Coronary artery (tissue), 2 donors: ENCODE data around the gene IL16.

ENCODE experiments used
- DNase-seq: peaks from one replicate; pipeline ENCODE4 v3.0.0-alpha.2; 2017; ENCODE audit warnings: low spot score
- H3K27ac ChIP-seq, 2 donors: fragments of 200-600 bp; sonication (generic); one replicate each; pipeline ENCODE4 v1.5.1; 2016 to 2019
- H3K4me3 ChIP-seq: fragments of 200-600 bp; sonication (generic); 2 replicates; pipeline ENCODE4 v1.5.1; 2016; ENCODE audit warnings: mild to moderate bottlenecking, moderate library complexity
- TF ChIP-seq, protein P1 (sequence below): fragments of 200-600 bp; sonication (generic); IDR thresholded peaks from one replicate; pipeline ENCODE4 v1.5.1; 2019; ENCODE audit warnings: antibody characterized with exemption

The IL16 gene

DNA sequence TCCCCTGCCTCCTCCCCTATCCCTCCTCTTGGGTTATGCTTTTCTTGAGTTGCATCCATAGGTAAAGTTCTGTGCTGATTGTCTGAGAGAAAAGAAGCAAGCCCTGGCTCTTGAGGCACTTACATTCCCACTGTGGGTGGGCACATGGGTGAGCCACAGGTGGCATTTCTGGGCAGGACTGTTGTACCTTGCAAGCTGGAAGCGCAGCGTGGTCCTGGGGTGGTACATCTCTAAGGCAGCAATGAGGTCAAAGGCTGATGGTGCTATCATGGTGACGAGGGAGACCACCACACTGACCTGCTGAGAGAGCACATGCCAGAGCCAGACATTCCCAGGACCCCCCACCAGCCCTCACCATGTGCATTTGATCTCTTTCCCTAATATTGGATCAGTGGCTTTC, 152.6 kb downstream of the IL16 start:
- Histone ChIP-seq H3K27ac (no peak overlapping the region), H3K4me3 (no peak overlapping the region)
- TF ChIP-seq, protein P1, sequence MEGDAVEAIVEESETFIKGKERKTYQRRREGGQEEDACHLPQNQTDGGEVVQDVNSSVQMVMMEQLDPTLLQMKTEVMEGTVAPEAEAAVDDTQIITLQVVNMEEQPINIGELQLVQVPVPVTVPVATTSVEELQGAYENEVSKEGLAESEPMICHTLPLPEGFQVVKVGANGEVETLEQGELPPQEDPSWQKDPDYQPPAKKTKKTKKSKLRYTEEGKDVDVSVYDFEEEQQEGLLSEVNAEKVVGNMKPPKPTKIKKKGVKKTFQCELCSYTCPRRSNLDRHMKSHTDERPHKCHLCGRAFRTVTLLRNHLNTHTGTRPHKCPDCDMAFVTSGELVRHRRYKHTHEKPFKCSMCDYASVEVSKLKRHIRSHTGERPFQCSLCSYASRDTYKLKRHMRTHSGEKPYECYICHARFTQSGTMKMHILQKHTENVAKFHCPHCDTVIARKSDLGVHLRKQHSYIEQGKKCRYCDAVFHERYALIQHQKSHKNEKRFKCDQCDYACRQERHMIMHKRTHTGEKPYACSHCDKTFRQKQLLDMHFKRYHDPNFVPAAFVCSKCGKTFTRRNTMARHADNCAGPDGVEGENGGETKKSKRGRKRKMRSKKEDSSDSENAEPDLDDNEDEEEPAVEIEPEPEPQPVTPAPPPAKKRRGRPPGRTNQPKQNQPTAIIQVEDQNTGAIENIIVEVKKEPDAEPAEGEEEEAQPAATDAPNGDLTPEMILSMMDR, result no peak
- DNase-seq, result no peak

DNA sequence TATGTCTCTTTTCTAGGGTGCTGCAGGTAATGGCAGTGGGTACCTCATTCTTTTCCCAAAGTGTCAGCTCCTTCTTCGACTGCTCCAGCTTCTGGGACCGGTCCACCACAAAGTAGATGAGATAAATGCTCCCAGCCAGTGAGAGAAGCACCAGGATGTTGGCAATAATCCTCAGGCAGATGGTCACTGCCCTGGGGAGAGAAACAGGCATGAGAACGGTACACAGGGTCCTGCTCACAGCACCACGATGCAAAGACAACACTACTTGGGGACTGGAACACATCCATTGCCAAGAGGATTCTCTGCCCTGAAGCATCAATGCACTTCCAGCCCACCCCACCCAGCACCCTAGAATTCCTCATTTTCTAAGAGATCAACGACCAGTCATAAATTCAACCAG, 155.0 kb downstream of the IL16 start:
- H3K4me3 ChIP-seq, result no peak overlapping the region
- TF ChIP-seq, protein P1, result no peak
- no peak overlapping the region for H3K27ac ChIP-seq
- DNase-seq, result no peak

DNA sequence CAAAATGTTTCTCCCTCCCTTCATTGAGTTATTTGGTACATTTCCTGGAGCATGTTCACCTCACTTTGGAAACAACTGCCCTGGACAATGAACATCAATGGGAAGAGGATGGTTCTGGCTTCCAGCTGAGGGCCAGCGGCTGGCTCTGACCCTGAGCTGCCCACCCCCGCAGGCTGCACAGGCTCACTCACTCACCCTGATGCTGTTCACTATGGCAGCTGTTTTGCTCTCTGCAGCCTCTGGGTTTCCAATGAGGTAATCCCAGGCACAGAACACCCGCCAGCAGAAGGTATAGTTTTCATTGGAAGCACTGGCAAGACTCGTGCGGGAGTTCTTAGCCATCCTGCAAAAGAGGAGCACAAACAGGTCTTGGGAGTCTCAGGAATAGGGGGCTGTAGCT, 159.6 kb downstream of the IL16 start:
- DNase-seq, result no peak
- H3K4me3 ChIP-seq, result no peak overlapping the region
- no peak overlapping the region for H3K27ac ChIP-seq
- TF ChIP-seq, protein P1, result no peak

DNA sequence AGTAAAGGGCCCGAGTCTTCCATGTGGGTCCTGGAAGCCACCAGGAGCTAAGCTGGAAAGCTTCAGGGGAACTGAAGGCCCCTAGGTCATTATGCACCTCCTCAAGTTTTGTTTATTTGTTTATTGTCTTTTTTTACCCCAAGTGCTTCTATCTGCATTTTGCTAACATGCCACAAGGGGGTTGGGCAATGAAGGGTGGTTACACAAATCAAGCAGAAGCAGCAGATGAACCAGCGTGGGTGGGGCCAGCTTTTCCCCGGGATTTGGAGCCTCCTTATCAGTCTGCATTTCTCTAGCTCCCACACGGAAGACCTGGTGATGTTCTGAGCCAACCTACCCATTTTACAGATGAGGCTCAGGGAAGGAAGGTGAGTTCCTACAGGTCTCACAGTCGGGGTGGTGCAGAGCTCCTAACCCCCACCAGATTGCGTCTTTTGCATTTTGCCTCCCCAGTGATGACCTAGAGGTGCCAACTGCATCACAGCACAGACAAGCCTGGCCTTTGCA, 160.6 kb downstream of the IL16 start:
- H3K4me3 ChIP-seq, result no peak overlapping the region
- DNase-seq, result no peak
- TF ChIP-seq, protein P1, result no peak
- H3K27ac ChIP-seq, result no peak overlapping the region

DNA sequence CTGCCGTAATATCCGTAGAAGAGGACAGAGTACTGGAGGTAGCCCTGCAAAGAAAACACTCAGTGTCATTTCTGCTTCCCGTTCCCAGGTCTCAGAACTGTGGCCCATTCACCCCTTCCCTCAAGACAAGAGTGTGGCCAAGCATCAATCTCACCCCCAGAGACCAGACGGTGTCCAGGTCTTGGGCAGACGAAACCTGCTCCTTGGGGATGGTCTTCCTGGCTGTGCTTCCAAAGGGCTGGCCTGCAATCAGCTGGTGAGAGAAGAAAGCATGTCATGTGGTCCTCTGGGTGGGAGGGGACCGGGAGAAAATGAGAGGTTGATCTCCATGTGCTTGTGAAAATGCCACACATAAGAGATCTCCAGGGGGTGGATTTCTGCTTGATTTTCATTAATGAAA, 161.6 kb downstream of the IL16 start:
- Histone ChIP-seq H3K4me3 (no peak overlapping the region), H3K27ac (no peak overlapping the region)
- DNase-seq, result no peak
- TF ChIP-seq, protein P1, result no peak

DNA sequence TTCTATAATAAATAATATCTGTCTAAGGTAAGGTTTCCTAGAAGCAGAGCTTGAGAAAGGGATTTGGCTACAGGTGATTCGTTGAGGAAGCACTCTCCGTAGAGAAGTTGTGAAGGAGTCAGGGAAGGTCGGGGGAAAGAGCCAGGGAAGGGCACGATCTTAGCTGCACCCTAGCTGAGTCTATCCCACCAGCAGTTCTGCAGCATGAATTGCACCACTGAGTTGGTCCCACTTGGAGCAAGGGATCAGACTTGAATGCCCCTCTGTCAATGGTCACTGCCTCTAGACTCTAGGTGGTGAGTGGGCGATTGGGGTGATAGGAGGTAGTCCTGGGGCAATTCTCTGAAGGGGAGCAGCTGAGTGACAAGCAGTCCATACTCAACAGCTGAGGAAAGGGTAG, 163.8 kb downstream of the IL16 start:
- TF ChIP-seq, protein P1, result no peak
- H3K27ac ChIP-seq, result no peak overlapping the region
- DNase-seq, result no peak
- H3K4me3 ChIP-seq, result no peak overlapping the region

DNA sequence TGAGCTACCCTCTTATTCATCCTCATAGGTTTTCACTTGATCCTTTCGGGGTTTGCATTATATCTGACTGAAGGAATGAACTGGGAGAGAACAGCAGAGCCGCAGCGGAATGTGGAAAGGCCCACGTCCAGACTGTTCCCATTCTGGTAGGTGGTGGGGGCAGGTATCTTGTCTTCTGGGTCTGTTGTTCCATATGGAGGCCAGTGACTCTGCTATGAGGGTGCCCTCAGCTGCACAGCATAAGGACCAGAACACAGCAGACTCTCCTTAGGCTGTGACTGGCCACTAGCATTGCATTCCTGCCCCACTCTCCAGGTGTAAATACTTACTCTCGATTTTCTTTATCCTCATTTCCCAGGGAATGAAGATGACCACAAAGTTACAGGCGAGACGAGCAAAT, 165.2 kb downstream of the IL16 start:
- TF ChIP-seq, protein P1, result no peak
- Histone ChIP-seq H3K4me3 (no peak overlapping the region), H3K27ac (no peak overlapping the region)
- no peak for DNase-seq
